Fibroblast of pulmonary artery (primary cell): ENCODE data around the gene KIF16B.
A peak's percentile ranks its signal among the peaks of the same experiment; 100 is the strongest.

ENCODE experiments used
- DNase-seq: peaks from one replicate; pipeline ENCODE4 v3.0.0-alpha.2; 2010; ENCODE audit warnings: low read depth
- H3K4me3 ChIP-seq: replicated peaks from 2 replicates; pipeline ENCODE4 v1.5.1; 2011; ENCODE audit warnings: low read depth, mild to moderate bottlenecking, control low read depth, low read length, moderate library complexity
- CTCF ChIP-seq: IDR thresholded peaks from 2 replicates; pipeline ENCODE4 v1.5.1; 2011; ENCODE audit warnings: mild to moderate bottlenecking, control low read depth, low read length, inconsistent platforms; ENCODE audit errors: missing control alignments

The KIF16B gene

GRCh38 chr20:16302818-16303217, 270.4 kb downstream of the KIF16B start:
- DNase-seq, result no peak
- no peak for TF ChIP-seq CTCF
- H3K4me3 ChIP-seq, result no peak overlapping the region

GRCh38 chr20:16301986-16302385, 271.3 kb downstream of the KIF16B start:
- no peak for DNase-seq
- no peak overlapping the region for H3K4me3 ChIP-seq
- no peak for TF ChIP-seq CTCF

GRCh38 chr20:16299897-16300296, 273.4 kb downstream of the KIF16B start:
- no peak for TF ChIP-seq CTCF
- no peak overlapping the region for H3K4me3 ChIP-seq
- DNase-seq, result no peak

- TF ChIP-seq CTCF, result no peak
- H3K4me3 ChIP-seq, result no peak overlapping the region
- DNase-seq, result no peak
These were observed 276.3 kb downstream of the KIF16B start for GRCh38 chr20:16296931-16297330.

- no peak for DNase-seq
- no peak overlapping the region for H3K4me3 ChIP-seq
- TF ChIP-seq CTCF, result no peak
These were observed 277.7 kb downstream of the KIF16B start for GRCh38 chr20:16295534-16295933.

GRCh38 chr20:16293590-16293989, 279.7 kb downstream of the KIF16B start:
- DNase-seq, result no peak
- no peak for TF ChIP-seq CTCF
- H3K4me3 ChIP-seq, result no peak overlapping the region

GRCh38 chr20:16292226-16292880, 280.9 kb downstream of the KIF16B start:
- TF ChIP-seq CTCF, result no peak
- peak; percentile 8 for DNase-seq
- H3K4me3 ChIP-seq, result no peak overlapping the region
